Femur (tissue), 1 donor: ENCODE results near the gene NMRK1.

Source experiments
- DNase-seq: peaks from one replicate; pipeline ENCODE4 v3.0.0-alpha.2; 2017

NMRK1 gene

GRCh38 chr9:75054368-75055001, 33.5 kb downstream of the NMRK1 start:
- DNase-seq = no peak

- DNase-seq = no peak
Observed at GRCh38 chr9:75053869-75054268, 34.1 kb downstream of the NMRK1 start.

- no peak for DNase-seq
Observed at GRCh38 chr9:75051285-75051684, 36.7 kb downstream of the NMRK1 start.

GRCh38 chr9:75047506-75047905, 40.4 kb downstream of the NMRK1 start:
- DNase-seq = no peak

- DNase-seq = no peak
Observed at GRCh38 chr9:75046725-75047345, 41.1 kb downstream of the NMRK1 start.

- DNase-seq = no peak
Observed at GRCh38 chr9:75041041-75041440, 46.9 kb downstream of the NMRK1 start.

- no peak for DNase-seq
Observed at GRCh38 chr9:75039801-75040200, 48.2 kb downstream of the NMRK1 start.

GRCh38 chr9:75039009-75039408, 48.9 kb downstream of the NMRK1 start:
- DNase-seq = no peak

GRCh38 chr9:75036793-75037192, 51.2 kb downstream of the NMRK1 start:
- no peak for DNase-seq

GRCh38 chr9:75033791-75034473, 54.0 kb downstream of the NMRK1 start:
- no peak for DNase-seq

GRCh38 chr9:75027187-75028107, 60.5 kb downstream of the NMRK1 start:
- DNase-seq = peak; percentile 70

- no peak for DNase-seq
Observed at GRCh38 chr9:75023846-75024245, 64.1 kb downstream of the NMRK1 start.

GRCh38 chr9:75019654-75020053, 68.3 kb downstream of the NMRK1 start:
- DNase-seq = no peak

- DNase-seq = no peak
Observed at GRCh38 chr9:75019022-75019421, 68.9 kb downstream of the NMRK1 start.

- DNase-seq = no peak
Observed at GRCh38 chr9:75017378-75017777, 70.6 kb downstream of the NMRK1 start.

GRCh38 chr9:75013735-75014134, 74.2 kb downstream of the NMRK1 start:
- DNase-seq = no peak
